ENCODE measurements around the gene ALS2CL. TPM values are rescaled to one million over a fixed set of nuclear protein-coding genes. Genes with fewer than 3 reads are reported as not detected.
A peak's percentile ranks its signal among the peaks of the same experiment; 100 is the strongest.

ALS2CL gene
- total RNA-seq, 1 experiment from 2014 or later: 67.5 TPM

- H3K79me2 ChIP-seq (ENCODE audit: low read depth): no peaks in the 10 kb centered on the region
- H3K4me1 ChIP-seq (replicated peaks; ENCODE audit: insufficient read depth): no peaks in the 10 kb centered on the region
- POLR2A ChIA-PET (ENCODE audit: unreplicated experiment): no interaction called here
- CTCF ChIA-PET: interaction anchor here (0.6 kb wide), 1 partner anchor 131 kb away, joined by 4 read pairs; no protein-coding TSS in a partner anchor
- H3K27me3 ChIP-seq (ENCODE audit: insufficient read depth, low read depth): no peaks in the 10 kb centered on the region
- H3K27ac ChIP-seq: no peak overlapping the region
- H2AFZ ChIP-seq: no peak overlapping the region
- no peaks in the 10 kb centered on the region for H3K9me2 ChIP-seq (ENCODE audit: insufficient read depth)
- no TSS peak for BruUV-seq (replicated peaks)
- no peaks in the 10 kb centered on the region for H3F3A ChIP-seq (ENCODE audit: insufficient read depth, low read depth)
- H3K4me2 ChIP-seq: no peak overlapping the region
- H3K9me3 ChIP-seq (ENCODE audit: insufficient read depth, low read depth): no peaks in the 10 kb centered on the region
- H3K4me3 ChIP-seq: no peak overlapping the region
- H3K36me3 ChIP-seq (ENCODE audit: low read depth): no peaks in the 10 kb centered on the region
- TF ChIP-seq CTCF (conservative IDR thresholded peaks at IDR 0.05) (no peak), EZH2 (IDR thresholded peaks at IDR 0.05; ENCODE audit: low read depth) (no peak)
- H4K20me1 ChIP-seq (ENCODE audit: insufficient read depth): no peaks in the 10 kb centered on the region
- peak; percentile 54 to 58 for DNase-seq
- intact Hi-C loops (cut with micrococcal nuclease; ENCODE audit: unreplicated experiment): no loop called here
Measured at GRCh38 chr3:46713898-46714552, 20.5 kb upstream of the ALS2CL start.

DNA sequence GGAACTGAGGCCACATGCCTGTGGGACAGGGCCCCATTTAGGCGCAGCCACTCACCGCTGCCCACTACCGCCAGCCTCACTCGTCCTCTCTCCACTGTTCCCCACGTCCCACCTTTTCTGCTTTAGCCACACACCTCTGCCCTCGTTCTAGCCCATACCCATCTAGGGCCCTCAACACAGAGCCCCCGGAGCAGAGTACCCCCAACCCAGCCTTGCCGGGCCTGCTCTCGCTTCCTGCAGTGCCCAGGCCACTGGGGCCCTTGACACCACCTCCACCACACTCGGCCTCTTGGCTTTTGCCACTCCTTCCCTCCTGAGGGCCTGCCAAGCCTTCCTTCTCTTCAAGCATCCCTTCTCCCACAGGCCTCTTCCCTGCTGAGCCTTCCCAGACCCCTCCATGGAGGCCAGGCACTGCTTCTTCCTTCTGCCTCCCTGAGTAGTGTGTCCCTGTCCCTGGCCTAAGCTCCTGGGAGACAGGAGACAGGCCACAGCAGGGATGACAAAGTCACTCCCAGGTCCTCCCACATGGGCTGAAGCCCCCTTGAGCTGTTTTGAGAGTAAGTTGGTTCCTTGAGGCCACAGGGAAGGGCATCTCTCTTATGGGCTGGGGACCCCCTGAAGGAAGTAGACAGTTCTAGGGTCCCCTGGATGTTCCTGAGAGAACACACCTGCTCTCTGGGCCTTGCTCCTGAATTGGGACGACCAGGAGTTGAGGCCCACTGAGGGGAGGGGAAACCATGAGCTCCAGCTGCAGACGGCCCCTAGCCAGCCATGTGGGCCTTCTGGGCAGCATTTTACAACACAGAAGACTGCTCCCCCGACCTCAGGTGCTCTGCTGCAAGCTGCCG is 19.8 kb upstream of the ALS2CL start:
- CTCF ChIA-PET: no interaction called here
- H3K4me2 ChIP-seq: no peak overlapping the region
- TF ChIP-seq EZH2 (IDR thresholded peaks at IDR 0.05; ENCODE audit: low read depth): no peak
- no peak for TF ChIP-seq CTCF (conservative IDR thresholded peaks at IDR 0.05)
- no peaks in the 10 kb centered on the region for H3K27me3 ChIP-seq (ENCODE audit: insufficient read depth, low read depth)
- no peaks in the 10 kb centered on the region for H3K79me2 ChIP-seq (ENCODE audit: low read depth)
- H4K20me1 ChIP-seq (ENCODE audit: insufficient read depth): no peaks in the 10 kb centered on the region
- no peak overlapping the region for H2AFZ ChIP-seq
- TSS peak; percentile 15 for BruUV-seq (replicated peaks)
- no peaks in the 10 kb centered on the region for H3K9me2 ChIP-seq (ENCODE audit: insufficient read depth)
- intact Hi-C loops (cut with micrococcal nuclease; ENCODE audit: unreplicated experiment): no loop called here
- no peaks in the 10 kb centered on the region for H3K36me3 ChIP-seq (ENCODE audit: low read depth)
- H3K9me3 ChIP-seq (ENCODE audit: insufficient read depth, low read depth): no peaks in the 10 kb centered on the region
- no peak overlapping the region for H3K4me3 ChIP-seq
- DNase-seq: no peak
- H3K27ac ChIP-seq: no peak overlapping the region
- H3F3A ChIP-seq (ENCODE audit: insufficient read depth, low read depth): no peaks in the 10 kb centered on the region
- POLR2A ChIA-PET (ENCODE audit: unreplicated experiment): no interaction called here
- no peaks in the 10 kb centered on the region for H3K4me1 ChIP-seq (replicated peaks; ENCODE audit: insufficient read depth)

DNA sequence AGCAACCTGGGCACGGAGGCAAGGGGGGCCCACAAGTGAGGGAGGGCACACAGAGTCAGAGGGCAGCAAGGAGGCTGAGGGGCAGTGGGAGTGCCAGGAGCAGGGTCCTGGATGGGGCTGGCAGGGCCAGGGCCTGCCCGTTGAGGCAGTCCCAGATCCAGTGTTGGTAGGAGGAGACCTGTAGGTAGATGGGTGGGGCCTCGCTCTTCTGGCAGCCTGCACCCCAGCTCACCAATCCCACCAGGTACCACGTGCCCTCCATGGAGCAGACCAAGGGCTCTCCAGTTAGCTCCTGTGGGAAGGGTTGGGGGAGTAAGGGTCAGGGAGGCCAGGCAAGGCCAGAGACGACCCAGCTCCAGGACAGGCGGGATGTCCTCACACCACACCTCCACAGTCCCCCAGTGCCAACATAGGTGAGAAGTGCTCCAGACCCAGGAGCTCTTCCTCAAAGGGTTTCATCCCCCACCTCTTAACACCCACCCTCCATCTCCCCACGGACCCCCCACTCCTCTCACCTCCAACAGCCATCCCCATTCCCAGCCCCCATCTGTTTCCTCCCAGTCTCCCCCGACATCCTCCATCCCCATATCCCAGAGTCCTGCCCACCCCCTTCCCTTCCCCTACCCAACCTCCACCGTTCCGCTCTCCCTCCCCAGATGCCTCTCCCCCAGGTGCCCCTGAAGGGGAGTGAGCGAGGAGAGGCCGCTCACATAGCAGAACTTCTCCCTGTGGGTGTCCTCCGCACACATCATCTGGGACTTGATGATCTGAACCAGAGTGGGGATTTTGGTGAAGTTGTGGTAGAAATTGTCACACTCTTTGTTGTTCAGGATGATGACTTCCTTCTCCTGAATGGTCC is 18.9 kb upstream of the ALS2CL start:
- H3K4me3 ChIP-seq: no peak overlapping the region
- H3K27me3 ChIP-seq (ENCODE audit: insufficient read depth, low read depth): no peaks in the 10 kb centered on the region
- no peak overlapping the region for H3K4me2 ChIP-seq
- H2AFZ ChIP-seq: no peak overlapping the region
- ChIA-PET CTCF (no interaction called here), POLR2A (ENCODE audit: unreplicated experiment) (no interaction called here)
- no peaks in the 10 kb centered on the region for H4K20me1 ChIP-seq (ENCODE audit: insufficient read depth)
- H3K4me1 ChIP-seq (replicated peaks; ENCODE audit: insufficient read depth): no peaks in the 10 kb centered on the region
- no peaks in the 10 kb centered on the region for H3K9me2 ChIP-seq (ENCODE audit: insufficient read depth)
- DNase-seq: no peak
- H3K36me3 ChIP-seq (ENCODE audit: low read depth): no peaks in the 10 kb centered on the region
- TF ChIP-seq EZH2 (IDR thresholded peaks at IDR 0.05; ENCODE audit: low read depth) (no peak), CTCF (conservative IDR thresholded peaks at IDR 0.05) (no peak)
- BruUV-seq (replicated peaks): no TSS peak
- intact Hi-C loops (cut with micrococcal nuclease; ENCODE audit: unreplicated experiment): no loop called here
- no peaks in the 10 kb centered on the region for H3K79me2 ChIP-seq (ENCODE audit: low read depth)
- H3F3A ChIP-seq (ENCODE audit: insufficient read depth, low read depth): no peaks in the 10 kb centered on the region
- no peak overlapping the region for H3K27ac ChIP-seq
- no peaks in the 10 kb centered on the region for H3K9me3 ChIP-seq (ENCODE audit: insufficient read depth, low read depth)

Measured in PC-9 (cell line).